NCI-H146 treated with DMSO at 0.1 percent for 48 hours (cell line): ENCODE measurements around the gene DCUN1D2.

Experiments used
- DNase-seq: peaks from one replicate; lab custom pipeline; 2025; ENCODE audit not compliant: unreplicated experiment; lab: John Stamatoyannopoulos, UW

The DCUN1D2 gene

GRCh38 chr13:113413178-113413897 lies 77.2 kb downstream of the DCUN1D2 start:
- DNase-seq: no peak

- DNase-seq: no peak
Measured at GRCh38 chr13:113412440-113412839, 78.1 kb downstream of the DCUN1D2 start.

GRCh38 chr13:113411216-113412023 lies 79.1 kb downstream of the DCUN1D2 start:
- no peak for DNase-seq

GRCh38 chr13:113410472-113411201 lies 79.9 kb downstream of the DCUN1D2 start:
- DNase-seq: no peak

- DNase-seq: no peak
Measured at GRCh38 chr13:113408562-113408961, 81.9 kb downstream of the DCUN1D2 start.

- no peak for DNase-seq
Measured at GRCh38 chr13:113407531-113408393, 82.7 kb downstream of the DCUN1D2 start.

- no peak for DNase-seq
Measured at GRCh38 chr13:113407103-113407530, 83.4 kb downstream of the DCUN1D2 start.

GRCh38 chr13:113406321-113407102 lies 84.0 kb downstream of the DCUN1D2 start:
- no peak for DNase-seq
